ENCODE data around the gene BPI. TPM values are rescaled to one million over a fixed set of nuclear protein-coding genes. Genes with fewer than 3 reads are reported as not detected.

BPI gene
- total RNA-seq, 1 donor from 2014 or later: not detected

- Histone ChIP-seq H3K4me3 (ENCODE audit: low read depth, low read length) (no peak overlapping the region), H3K27me3 (ENCODE audit: control insufficient read depth, insufficient read depth, low read length) (no peaks in the 10 kb centered on the region), H3K36me3 (ENCODE audit: control insufficient read depth, insufficient read depth, low read length) (no peaks in the 10 kb centered on the region)
- no peak for TF ChIP-seq CTCF (IDR thresholded peaks at IDR 0.05; ENCODE audit: insufficient read depth, low read length, poor library complexity, severe bottlenecking)
- no peak for DNase-seq (ENCODE audit: low read depth)
Measured at GRCh38 chr20:38272398-38272797, 31.6 kb upstream of the BPI start.

DNA sequence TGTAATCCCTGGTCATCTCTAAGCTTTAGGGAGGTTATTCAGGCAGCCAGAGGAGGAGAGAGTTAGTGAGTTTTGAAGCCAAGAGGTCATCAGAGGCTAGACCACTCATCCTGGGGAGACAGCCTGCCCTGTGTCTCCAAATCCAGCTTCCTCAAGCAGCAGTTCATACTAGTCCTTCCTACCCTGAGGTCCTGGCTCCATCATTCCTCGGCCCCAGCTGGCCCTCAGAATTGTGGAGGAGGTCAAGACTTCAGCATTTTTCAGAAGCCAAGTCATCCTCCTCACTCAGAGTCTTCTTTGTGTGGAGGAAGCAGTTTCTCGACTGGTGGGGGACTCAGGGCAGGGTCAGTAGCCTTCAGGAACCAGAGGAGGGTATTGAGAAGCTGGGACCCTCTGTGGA, 31.0 kb upstream of the BPI start:
- TF ChIP-seq CTCF (IDR thresholded peaks at IDR 0.05; ENCODE audit: insufficient read depth, low read length, poor library complexity, severe bottlenecking): no peak
- H3K36me3 ChIP-seq (ENCODE audit: control insufficient read depth, insufficient read depth, low read length): no peaks in the 10 kb centered on the region
- DNase-seq (ENCODE audit: low read depth): no peak
- H3K4me3 ChIP-seq (ENCODE audit: low read depth, low read length): no peak overlapping the region
- no peaks in the 10 kb centered on the region for H3K27me3 ChIP-seq (ENCODE audit: control insufficient read depth, insufficient read depth, low read length)

DNA sequence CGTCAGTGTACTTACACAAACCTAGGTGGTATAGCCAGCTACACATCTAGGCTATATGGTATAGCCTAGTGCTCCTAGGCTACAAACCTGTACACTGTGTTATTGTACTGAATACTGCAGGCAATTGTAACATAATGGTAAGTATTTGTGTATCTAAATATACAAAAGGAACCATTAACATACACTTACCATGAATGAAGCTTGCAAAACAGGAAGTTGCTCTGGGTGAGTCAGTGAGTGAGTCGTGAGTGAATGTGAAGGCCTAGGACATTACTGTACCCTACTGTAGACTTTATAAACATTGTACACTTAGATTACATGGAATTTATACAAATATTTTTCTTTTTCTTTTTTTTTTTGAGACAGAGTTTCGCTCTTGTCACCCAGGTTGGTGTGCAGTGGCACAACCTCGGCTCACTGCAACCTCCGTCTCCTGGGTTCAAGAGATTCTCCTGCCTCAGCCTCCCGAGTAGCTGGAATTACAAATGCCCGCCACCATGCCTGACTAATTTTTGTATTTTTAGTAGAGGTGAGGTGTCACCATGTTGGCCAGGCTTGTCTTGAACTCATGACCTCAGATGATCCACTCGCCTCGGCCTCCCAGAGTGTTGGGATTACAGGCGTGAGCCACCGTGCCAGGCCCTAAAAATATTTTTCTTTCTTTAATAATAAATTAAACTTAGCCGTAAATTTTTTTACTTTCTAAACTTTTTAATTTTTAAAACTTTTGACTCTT, 28.0 kb upstream of the BPI start:
- no peak for DNase-seq (ENCODE audit: low read depth)
- Histone ChIP-seq H3K27me3 (ENCODE audit: control insufficient read depth, insufficient read depth, low read length) (no peaks in the 10 kb centered on the region), H3K36me3 (ENCODE audit: control insufficient read depth, insufficient read depth, low read length) (no peaks in the 10 kb centered on the region), H3K4me3 (ENCODE audit: low read depth, low read length) (no peak overlapping the region)
- no peak for TF ChIP-seq CTCF (IDR thresholded peaks at IDR 0.05; ENCODE audit: insufficient read depth, low read length, poor library complexity, severe bottlenecking)

DNA sequence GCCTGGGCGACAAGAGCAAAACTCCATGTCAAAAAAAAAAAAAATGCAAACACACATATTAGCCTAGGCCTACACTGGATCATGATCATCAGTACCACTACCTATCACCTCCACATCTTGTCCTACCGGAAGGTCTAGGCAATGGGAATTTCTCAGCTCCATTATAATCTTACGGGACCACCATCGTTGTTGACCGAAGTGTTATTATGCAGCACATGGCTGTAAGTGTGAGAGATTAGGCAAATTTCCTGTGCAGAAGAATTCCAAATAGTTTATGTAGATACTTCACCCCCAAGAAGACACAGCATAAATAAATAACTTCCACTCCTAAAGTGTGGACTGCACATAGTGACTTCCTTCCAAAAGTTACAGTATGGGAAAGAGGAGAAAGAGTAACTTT, 26.7 kb upstream of the BPI start:
- H3K4me3 ChIP-seq (ENCODE audit: low read depth, low read length): no peak overlapping the region
- H3K27me3 ChIP-seq (ENCODE audit: control insufficient read depth, insufficient read depth, low read length): no peaks in the 10 kb centered on the region
- TF ChIP-seq CTCF (IDR thresholded peaks at IDR 0.05; ENCODE audit: insufficient read depth, low read length, poor library complexity, severe bottlenecking): no peak
- DNase-seq (ENCODE audit: low read depth): no peak
- H3K36me3 ChIP-seq (ENCODE audit: control insufficient read depth, insufficient read depth, low read length): no peaks in the 10 kb centered on the region

DNA sequence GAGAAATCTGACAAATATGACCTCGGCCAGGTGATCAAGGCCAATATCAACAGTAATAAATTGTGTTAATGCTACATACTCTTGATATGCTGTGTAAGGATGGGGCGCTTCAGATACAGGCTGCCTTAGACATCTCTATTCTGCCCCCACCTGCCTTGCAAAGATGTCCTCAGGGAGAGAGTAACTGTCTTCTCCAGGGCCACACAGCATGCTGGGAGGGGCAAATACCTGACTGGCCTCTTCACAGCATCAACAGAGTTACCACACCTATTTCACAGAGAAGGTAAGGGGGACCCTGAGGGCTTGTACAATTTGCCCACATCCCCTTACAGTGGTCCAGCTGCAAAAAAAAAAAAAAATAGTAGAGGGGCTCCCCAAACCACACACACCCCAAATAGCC, 26.3 kb upstream of the BPI start:
- H3K4me3 ChIP-seq (ENCODE audit: low read depth, low read length): no peak overlapping the region
- H3K27me3 ChIP-seq (ENCODE audit: control insufficient read depth, insufficient read depth, low read length): no peaks in the 10 kb centered on the region
- no peak for DNase-seq (ENCODE audit: low read depth)
- no peak for TF ChIP-seq CTCF (IDR thresholded peaks at IDR 0.05; ENCODE audit: insufficient read depth, low read length, poor library complexity, severe bottlenecking)
- no peaks in the 10 kb centered on the region for H3K36me3 ChIP-seq (ENCODE audit: control insufficient read depth, insufficient read depth, low read length)

DNA sequence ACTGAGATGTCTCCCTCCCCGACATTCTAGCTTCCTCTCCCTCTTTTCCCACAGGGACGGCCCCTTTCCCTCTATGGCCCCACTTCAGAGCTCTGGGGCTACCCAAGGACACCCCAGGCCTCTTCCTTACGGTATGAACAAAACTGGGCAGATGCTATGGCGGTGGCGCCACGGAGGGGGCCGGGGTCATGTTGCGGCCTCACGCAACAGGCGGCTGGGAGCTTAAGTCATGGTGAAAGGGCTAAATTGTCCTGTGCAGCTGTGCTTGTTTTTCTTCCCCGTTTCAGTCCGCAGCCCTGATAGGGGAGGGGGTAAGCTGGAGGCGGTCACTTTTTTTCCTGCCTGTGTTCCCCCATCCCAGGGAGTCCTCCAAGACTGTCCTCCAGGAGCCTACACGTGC, 25.8 kb upstream of the BPI start:
- no peaks in the 10 kb centered on the region for H3K36me3 ChIP-seq (ENCODE audit: control insufficient read depth, insufficient read depth, low read length)
- H3K27me3 ChIP-seq (ENCODE audit: control insufficient read depth, insufficient read depth, low read length): no peaks in the 10 kb centered on the region
- no peak for TF ChIP-seq CTCF (IDR thresholded peaks at IDR 0.05; ENCODE audit: insufficient read depth, low read length, poor library complexity, severe bottlenecking)
- DNase-seq (ENCODE audit: low read depth): no peak
- H3K4me3 ChIP-seq (ENCODE audit: low read depth, low read length): no peak overlapping the region

Measured in kidney epithelial cell (primary cell).